Neutrophil (primary cell): ENCODE measurements around the gene TIMM50.

Experiments
- H3K27ac ChIP-seq: fragments of 200-600 bp; sonication (generic); 2 replicates; pipeline ENCODE4 v1.5.1; 2016; ENCODE audit warnings: mild to moderate bottlenecking, moderate library complexity
- H3K27me3 ChIP-seq: fragments of 200-600 bp; sonication (generic); 2 replicates; pipeline ENCODE4 v1.6.0; 2016; ENCODE audit warnings: mild to moderate bottlenecking
- H3K36me3 ChIP-seq: fragments of 200-600 bp; sonication (generic); 2 replicates; pipeline ENCODE4 v1.5.1; 2017
- H3K4me1 ChIP-seq, 2 experiments: fragments of 200-600 bp in 1 of 2; sonication (generic) in 1 of 2; 1 replicate in 1 of 2; 2 replicates in 1 of 2; pipeline versions ENCODE4 v1.5.1 to v1.6.1; 2013 to 2016; ENCODE audit warnings: low read depth in 1 of 2, low read length in 1 of 2, mild to moderate bottlenecking in 1 of 2, moderate library complexity in 1 of 2; ENCODE audit not compliant: control insufficient read depth in 1 of 2, insufficient read depth in 1 of 2
- H3K4me3 ChIP-seq, 2 experiments: fragments of 200-600 bp in 1 of 2; sonication (generic) in 1 of 2; 1 replicate in 1 of 2; 2 replicates in 1 of 2; pipeline ENCODE4 v1.5.1; 2013 to 2016; ENCODE audit warnings: low read depth in 1 of 2, low read length in 1 of 2, mild to moderate bottlenecking in 1 of 2, moderate library complexity in 1 of 2
- H3K9me3 ChIP-seq: fragments of 200-600 bp; sonication (generic); 2 replicates; pipeline ENCODE4 v1.5.1; 2016
- TF ChIP-seq, protein P1 (sequence below): fragments of 200-600 bp; sonication (generic); IDR thresholded peaks from 2 replicates; pipeline ENCODE4 v1.5.1; 2016; ENCODE audit warnings: antibody characterized with exemption

Gene TIMM50

DNA sequence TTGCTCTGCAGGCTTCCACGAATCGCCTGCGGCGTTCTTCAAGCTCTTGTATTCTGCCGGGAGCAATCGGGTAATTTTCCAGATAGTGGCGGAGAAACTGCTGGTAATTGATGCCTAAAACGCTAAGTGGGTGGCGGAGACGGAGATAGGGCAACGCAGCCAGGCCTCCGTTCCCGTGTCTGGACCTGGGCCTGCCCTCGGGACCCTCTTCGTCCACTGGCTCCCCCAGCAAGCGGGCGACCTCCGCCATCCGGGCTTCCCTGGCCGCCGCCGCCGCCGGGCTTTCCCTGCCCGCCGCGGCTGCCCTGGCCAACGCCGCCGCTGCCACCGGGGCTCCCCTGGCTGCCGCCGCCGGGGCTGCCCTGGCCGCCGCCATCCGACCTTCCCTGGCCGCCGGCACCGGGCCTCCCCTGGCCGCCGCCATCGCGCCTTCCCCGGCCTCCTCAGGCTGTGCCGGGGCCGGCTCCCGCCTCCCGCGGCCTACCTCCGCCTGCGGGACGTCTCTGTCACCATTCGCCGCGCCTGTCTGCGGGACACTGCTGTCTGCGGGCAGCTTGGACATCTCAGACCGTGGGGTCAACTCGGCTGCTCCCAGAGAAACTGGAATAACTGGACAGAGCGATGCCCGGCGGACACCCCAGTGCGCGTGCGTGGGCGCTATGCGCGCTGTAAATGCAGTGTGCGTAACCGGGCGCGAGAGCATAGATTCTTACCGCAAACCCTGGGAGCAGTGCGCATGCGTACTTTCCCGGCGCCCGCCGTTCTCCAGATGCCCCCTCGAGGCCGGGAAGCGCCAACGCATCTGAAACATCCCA lies 59.1 kb downstream of the TIMM50 start, which contains the start of gene EID2:
EID2 (minus strand) TSS at position 644 of the 815 bp plus-strand sequence; CDS start at position 562, 82 bp downstream.
- Histone ChIP-seq H3K27ac (peak within 1 kb of the TSS; percentile 74), H3K4me1 (peaks cover 8 to 12% of the 10 kb centered on the region in 2 experiments), H3K9me3 (no peaks in the 10 kb centered on the region), H3K4me3 (peak within 1 kb of the TSS; percentile 70 to 79), H3K27me3 (peaks cover 32% of the 10 kb centered on the region), H3K36me3 (no peaks in the 10 kb centered on the region)
- TF ChIP-seq, protein P1, sequence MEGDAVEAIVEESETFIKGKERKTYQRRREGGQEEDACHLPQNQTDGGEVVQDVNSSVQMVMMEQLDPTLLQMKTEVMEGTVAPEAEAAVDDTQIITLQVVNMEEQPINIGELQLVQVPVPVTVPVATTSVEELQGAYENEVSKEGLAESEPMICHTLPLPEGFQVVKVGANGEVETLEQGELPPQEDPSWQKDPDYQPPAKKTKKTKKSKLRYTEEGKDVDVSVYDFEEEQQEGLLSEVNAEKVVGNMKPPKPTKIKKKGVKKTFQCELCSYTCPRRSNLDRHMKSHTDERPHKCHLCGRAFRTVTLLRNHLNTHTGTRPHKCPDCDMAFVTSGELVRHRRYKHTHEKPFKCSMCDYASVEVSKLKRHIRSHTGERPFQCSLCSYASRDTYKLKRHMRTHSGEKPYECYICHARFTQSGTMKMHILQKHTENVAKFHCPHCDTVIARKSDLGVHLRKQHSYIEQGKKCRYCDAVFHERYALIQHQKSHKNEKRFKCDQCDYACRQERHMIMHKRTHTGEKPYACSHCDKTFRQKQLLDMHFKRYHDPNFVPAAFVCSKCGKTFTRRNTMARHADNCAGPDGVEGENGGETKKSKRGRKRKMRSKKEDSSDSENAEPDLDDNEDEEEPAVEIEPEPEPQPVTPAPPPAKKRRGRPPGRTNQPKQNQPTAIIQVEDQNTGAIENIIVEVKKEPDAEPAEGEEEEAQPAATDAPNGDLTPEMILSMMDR: peak; percentile 73

DNA sequence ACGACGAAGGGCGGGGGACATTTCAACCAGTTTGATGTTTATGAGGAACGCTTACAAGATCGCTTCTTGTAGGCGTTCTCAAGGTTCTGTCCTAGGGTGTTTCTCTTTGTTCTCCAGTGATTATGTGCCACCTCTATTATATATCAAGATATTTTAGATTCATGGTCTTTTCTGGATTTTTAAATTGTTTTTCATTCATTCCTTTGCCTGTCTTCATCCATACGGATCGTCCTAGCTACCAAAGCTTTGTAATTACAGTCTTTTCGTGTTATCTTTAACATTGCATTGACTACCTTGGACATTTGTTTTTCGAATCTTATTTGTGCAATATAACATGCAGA lies 59.7 kb downstream of the TIMM50 start:
- TF ChIP-seq, protein P1: no peak
- Histone ChIP-seq H3K4me1 (peaks cover 8 to 12% of the 10 kb centered on the region in 2 experiments), H3K36me3 (no peaks in the 10 kb centered on the region), H3K27me3 (peaks cover 38% of the 10 kb centered on the region), H3K4me3 (peak overlapping the region; percentile 70 to 79), H3K27ac (peak overlapping the region; percentile 74), H3K9me3 (no peaks in the 10 kb centered on the region)
